HUES48 (cell line): Measurements from ENCODE around the gene PFDN4.
"Not testable (repeated sequence)": the region's sequence is repeated elsewhere in the genome, so short reads cannot be mapped to it uniquely, and the experiment has no call there.

Experiments used
- H3K27ac ChIP-seq: one replicate; pipeline ENCODE4 v1.7.0; 2013; ENCODE audit warnings: low read depth, low read length, inconsistent platforms
- H3K27me3 ChIP-seq: 2 replicates; pipeline ENCODE4 v1.6.1; 2013; ENCODE audit warnings: mild to moderate bottlenecking, low read length; ENCODE audit not compliant: control insufficient read depth, insufficient read depth
- H3K36me3 ChIP-seq: 2 replicates; pipeline ENCODE4 v1.6.1; 2013; ENCODE audit warnings: low read length; ENCODE audit not compliant: control insufficient read depth, insufficient read depth
- H3K4me1 ChIP-seq: 2 replicates; pipeline ENCODE4 v1.6.1; 2013; ENCODE audit warnings: mild to moderate bottlenecking, low read length; ENCODE audit not compliant: control insufficient read depth, insufficient read depth
- H3K4me3 ChIP-seq: 2 replicates; pipeline ENCODE4 v1.5.1; 2013; ENCODE audit warnings: mild to moderate bottlenecking, low read depth, low read length
- H3K9ac ChIP-seq: 2 replicates; pipeline ENCODE4 v1.6.1; 2013; ENCODE audit warnings: mild to moderate bottlenecking, low read depth, low read length, moderate library complexity
- H3K9me3 ChIP-seq: 2 replicates; pipeline ENCODE4 v1.6.1; 2013; ENCODE audit warnings: low read length; ENCODE audit not compliant: control insufficient read depth, insufficient read depth

Gene PFDN4

GRCh38 chr20:54260116-54260515 is 52.2 kb downstream of the PFDN4 start:
- H3K9me3 ChIP-seq, result no peaks in the 10 kb centered on the region
- H3K9ac ChIP-seq, result no peak overlapping the region
- no peaks in the 10 kb centered on the region for H3K27me3 ChIP-seq

DNA sequence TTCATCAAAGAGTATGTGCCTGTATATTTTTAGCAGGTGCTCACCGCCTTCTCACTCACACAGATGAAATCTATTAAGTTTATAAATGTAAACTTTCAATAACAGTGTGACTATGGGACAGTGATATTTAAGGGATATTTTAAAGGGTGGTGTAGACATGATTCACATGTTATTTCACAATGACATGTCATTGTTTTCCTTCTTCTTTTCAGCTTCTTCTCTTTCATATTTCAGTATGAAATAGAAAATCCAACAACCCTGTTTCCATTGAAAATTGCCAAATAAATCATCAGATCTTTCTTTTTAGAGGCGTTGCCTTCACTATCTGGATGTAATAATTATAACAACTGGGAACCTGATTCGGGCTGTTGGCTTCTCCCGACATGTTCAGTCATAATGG is 54.8 kb downstream of the PFDN4 start:
- H3K9me3 ChIP-seq, result no peaks in the 10 kb centered on the region
- H3K36me3 ChIP-seq, result no peaks in the 10 kb centered on the region
- no peak overlapping the region for H3K9ac ChIP-seq
- H3K27ac ChIP-seq, result no peak overlapping the region
- H3K4me3 ChIP-seq, result no peak overlapping the region
- H3K27me3 ChIP-seq, result no peaks in the 10 kb centered on the region
- peaks cover 7% of the 10 kb centered on the region for H3K4me1 ChIP-seq

More at GRCh38 chr20:54260116-54260515, 52.2 kb downstream of the PFDN4 start:
- Histone ChIP-seq H3K4me3 (no peak overlapping the region), H3K4me1 (peaks cover 6% of the 10 kb centered on the region; the same call in 1 of the 2 replicates), H3K27ac (no peak overlapping the region), H3K36me3 (no peaks in the 10 kb centered on the region)

GRCh38 chr20:54263116-54263690 is 55.3 kb downstream of the PFDN4 start:
- H3K9ac ChIP-seq, result no peak overlapping the region
- H3K9me3 ChIP-seq, result no peaks in the 10 kb centered on the region

GRCh38 chr20:54265791-54266190 is 57.9 kb downstream of the PFDN4 start:
- H3K36me3 ChIP-seq, H3K27me3 ChIP-seq, H3K9ac ChIP-seq: not testable (repeated sequence)

More at GRCh38 chr20:54263116-54263690, 55.3 kb downstream of the PFDN4 start:
- Histone ChIP-seq H3K27ac (no peak overlapping the region), H3K4me1 (peaks cover 13% of the 10 kb centered on the region), H3K36me3 (no peaks in the 10 kb centered on the region), H3K4me3 (no peak overlapping the region), H3K27me3 (no peaks in the 10 kb centered on the region)

DNA sequence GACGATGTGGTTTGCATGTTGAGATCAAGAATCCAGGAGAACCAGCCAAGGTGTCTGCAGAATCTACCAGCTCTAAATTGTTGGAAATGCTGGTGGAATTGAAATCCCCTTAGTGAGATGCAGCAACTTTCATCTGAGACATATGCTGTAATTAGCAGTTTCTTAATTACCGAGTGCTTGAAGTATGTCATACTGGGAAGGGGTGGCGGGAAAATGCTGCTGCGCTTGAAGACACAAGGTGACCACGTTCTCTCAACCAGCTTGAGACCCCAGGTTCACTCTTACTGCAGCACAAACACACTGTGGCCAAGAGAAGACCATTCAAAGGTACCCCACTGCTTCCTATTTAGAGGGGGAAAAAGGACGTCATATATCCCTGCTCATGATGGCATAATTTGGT is 59.0 kb downstream of the PFDN4 start:
- Histone ChIP-seq H3K9ac (no peak overlapping the region), H3K36me3 (no peaks in the 10 kb centered on the region), H3K27ac (peak overlapping the region; percentile 82), H3K4me1 (peaks cover 23% of the 10 kb centered on the region), H3K4me3 (no peak overlapping the region), H3K9me3 (no peaks in the 10 kb centered on the region), H3K27me3 (no peaks in the 10 kb centered on the region)

More at GRCh38 chr20:54265791-54266190, 57.9 kb downstream of the PFDN4 start:
- H3K4me1 ChIP-seq, result peaks cover 23% of the 10 kb centered on the region
- H3K27ac ChIP-seq, H3K4me3 ChIP-seq, H3K9me3 ChIP-seq: not testable (repeated sequence)

DNA sequence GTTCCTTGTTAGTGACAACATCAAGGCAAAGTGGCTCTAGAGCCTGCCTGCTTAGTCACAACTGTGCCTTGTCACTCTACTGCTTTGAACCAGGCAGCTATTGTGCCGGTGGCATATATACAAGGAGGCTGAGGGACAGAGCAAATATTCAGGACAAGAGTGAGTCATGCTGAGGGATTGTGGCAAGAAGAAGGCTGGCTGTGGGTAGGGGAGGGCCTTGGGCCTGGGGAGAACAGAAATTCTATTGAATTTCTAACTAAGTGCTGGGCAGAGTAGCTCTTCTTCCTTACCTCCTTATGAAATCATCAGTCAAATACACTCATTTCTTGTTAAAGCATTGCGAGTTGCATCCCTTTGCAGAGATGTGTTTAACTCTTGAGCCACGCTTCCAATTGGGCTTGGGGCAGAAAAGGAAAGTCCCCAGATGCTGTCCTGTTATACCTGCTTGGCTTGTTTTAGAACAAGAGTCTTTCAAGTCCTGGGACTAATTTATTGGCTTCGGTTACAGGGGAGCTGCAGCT is 59.7 kb downstream of the PFDN4 start:
- no peaks in the 10 kb centered on the region for H3K27me3 ChIP-seq
- H3K4me3 ChIP-seq, result no peak overlapping the region
- no peaks in the 10 kb centered on the region for H3K9me3 ChIP-seq
- peaks cover 26% of the 10 kb centered on the region for H3K4me1 ChIP-seq
- H3K36me3 ChIP-seq, result no peaks in the 10 kb centered on the region
- H3K9ac ChIP-seq, result no peak overlapping the region
- H3K27ac ChIP-seq, result peak overlapping the region; percentile 82

GRCh38 chr20:54268941-54269340 is 61.1 kb downstream of the PFDN4 start:
- Histone ChIP-seq H3K27ac (peak overlapping the region; percentile 62), H3K9ac (no peak overlapping the region), H3K36me3 (no peaks in the 10 kb centered on the region)

More at GRCh38 chr20:54268941-54269340, 61.1 kb downstream of the PFDN4 start:
- peaks cover 33% of the 10 kb centered on the region for H3K4me1 ChIP-seq
- H3K27me3 ChIP-seq, result no peaks in the 10 kb centered on the region
- H3K9me3 ChIP-seq, result no peaks in the 10 kb centered on the region
- no peak overlapping the region for H3K4me3 ChIP-seq
